GM23338 (cell line): Measurements from ENCODE around the gene XPNPEP1. TPM values are rescaled to one million over a fixed set of nuclear protein-coding genes. Genes with fewer than 3 reads are reported as not detected.
A peak's percentile ranks its signal among the peaks of the same experiment; 100 is the strongest.

ENCODE experiments used
- ATAC-seq: fragments of 200-7000 bp; cut with Tn5 transposase; 3 replicates; pipeline ENCODE4 v1.9.1; 2020
- DNase-seq: peaks from one replicate; pipeline ENCODE4 v3.0.0-alpha.2; 2015; ENCODE audit warnings: low spot score
- H2AFZ ChIP-seq: fragments of 200-600 bp; sonication (generic); 2 replicates; pipeline ENCODE4 v1.8.0; 2016; ENCODE audit warnings: antibody characterized with exemption, mild to moderate bottlenecking, moderate library complexity
- H3F3A ChIP-seq: fragments of 200-600 bp; sonication (generic); replicated peaks from 2 replicates; pipeline ENCODE4 v1.8.0; 2017; ENCODE audit warnings: antibody characterized with exemption, mixed run types, low read depth
- H3K27ac ChIP-seq: fragments of 200-600 bp; sonication (generic); 2 replicates; pipeline ENCODE4 v1.6.1; 2016; ENCODE audit warnings: low read depth
- H3K27me3 ChIP-seq: fragments of 200-600 bp; sonication (generic); 2 replicates; pipeline ENCODE4 v1.8.0; 2016; ENCODE audit warnings: mild to moderate bottlenecking, mixed run types, moderate library complexity; ENCODE audit not compliant: insufficient read depth
- H3K36me3 ChIP-seq: fragments of 200-600 bp; sonication (generic); 2 replicates; pipeline ENCODE4 v1.8.0; 2016; ENCODE audit warnings: mild to moderate bottlenecking; ENCODE audit not compliant: insufficient read depth
- H3K4me1 ChIP-seq: fragments of 200-600 bp; sonication (generic); 2 replicates; pipeline ENCODE4 v1.8.0; 2016; ENCODE audit warnings: mild to moderate bottlenecking, moderate library complexity; ENCODE audit not compliant: insufficient read depth
- H3K4me2 ChIP-seq: fragments of 200-600 bp; sonication (generic); 2 replicates; pipeline ENCODE4 v1.7.1; 2017; ENCODE audit warnings: mixed run types
- H3K4me3 ChIP-seq: fragments of 200-600 bp; sonication (generic); 2 replicates; pipeline ENCODE4 v1.6.1; 2016; ENCODE audit warnings: mixed run types
- H3K79me2 ChIP-seq: fragments of 200-600 bp; sonication (generic); replicated peaks from 2 replicates; pipeline ENCODE4 v1.8.0; 2017; ENCODE audit warnings: mild to moderate bottlenecking; ENCODE audit not compliant: insufficient read depth
- H3K9me2 ChIP-seq: fragments of 200-600 bp; sonication (generic); 2 replicates; pipeline ENCODE4 v1.8.0; 2017; ENCODE audit not compliant: insufficient read depth
- H4K20me1 ChIP-seq: fragments of 200-600 bp; sonication (generic); replicated peaks from 2 replicates; pipeline ENCODE4 v1.8.0; 2017; ENCODE audit warnings: mild to moderate bottlenecking; ENCODE audit not compliant: insufficient read depth
- H3K27ac Mint-ChIP-seq: 2 replicates; pipeline ENCODE4 v1.8.0; 2020; ENCODE audit warnings: inconsistent platforms, mild to moderate bottlenecking, moderate library complexity, mixed read lengths
- H3K27me3 Mint-ChIP-seq: 3 replicates; pipeline ENCODE4 v1.8.0; 2022; ENCODE audit warnings: low read depth, mild to moderate bottlenecking, moderate library complexity, mixed read lengths, inconsistent platforms; ENCODE audit not compliant: insufficient read depth, poor library complexity
- H3K36me3 Mint-ChIP-seq: 3 replicates; pipeline ENCODE4 v1.8.0; 2021; ENCODE audit warnings: low read depth, mild to moderate bottlenecking, inconsistent platforms, moderate library complexity, mixed read lengths
- H3K4me1 Mint-ChIP-seq: 3 replicates; pipeline ENCODE4 v1.8.0; 2020; ENCODE audit warnings: mild to moderate bottlenecking, inconsistent platforms, mixed read lengths
- H3K4me3 Mint-ChIP-seq: 3 replicates; pipeline ENCODE4 v1.8.0; 2021; ENCODE audit warnings: moderate library complexity, mild to moderate bottlenecking, inconsistent platforms, mixed read lengths
- H3K9me3 Mint-ChIP-seq: 3 replicates; pipeline ENCODE4 v1.8.0; 2020; ENCODE audit warnings: moderate library complexity, mild to moderate bottlenecking, inconsistent platforms, mixed read lengths
- CREB1 ChIP-seq: fragments of 250-450 bp; sonication (Bioruptor Pico); IDR thresholded peaks from 2 replicates; pipeline ENCODE4 v1.5.0; 2020; ENCODE audit warnings: low read depth, mild to moderate bottlenecking, moderate library complexity
- CTCF ChIP-seq, 2 experiments: fragments of 200-600 bp in 1 of 2; sonication (generic) in 1 of 2; conservative IDR thresholded peaks; 2 replicates each; pipeline versions ENCODE4 v1.5.1 to v1.6.1; 2016 to 2017; ENCODE audit warnings: antibody characterized with exemption in 2 of 2, low read depth in 2 of 2, mild to moderate bottlenecking in 2 of 2, moderate library complexity in 1 of 2
- ETS1 ChIP-seq: IDR thresholded peaks from 2 replicates; pipeline ENCODE4 v1.6.1; 2016; ENCODE audit warnings: antibody characterized with exemption
- EZH2 ChIP-seq: fragments of 200-600 bp; sonication (generic); IDR thresholded peaks from one replicate; pipeline ENCODE4 v1.8.0; 2017; ENCODE audit warnings: antibody characterized with exemption, mild to moderate bottlenecking, low read depth; ENCODE audit not compliant: unreplicated experiment
- EZH2phosphoT487 ChIP-seq: fragments of 200-600 bp; sonication (generic); IDR thresholded peaks from one replicate; pipeline ENCODE4 v1.8.1; 2018; ENCODE audit warnings: antibody characterized with exemption; ENCODE audit not compliant: unreplicated experiment
- JUNB ChIP-seq: IDR thresholded peaks from one replicate; pipeline ENCODE4 v1.6.1; 2016; ENCODE audit warnings: antibody characterized with exemption; ENCODE audit not compliant: unreplicated experiment
- NANOG ChIP-seq: IDR thresholded peaks from 2 replicates; pipeline ENCODE4 v1.6.1; 2016; ENCODE audit warnings: antibody characterized with exemption, borderline replicate concordance
- POLR2AphosphoS5 ChIP-seq: IDR thresholded peaks from 2 replicates; pipeline ENCODE4 v1.6.1; 2016; ENCODE audit warnings: antibody characterized with exemption, low read depth
- STAT1 ChIP-seq: IDR thresholded peaks from one replicate; pipeline ENCODE4 v1.6.1; 2016; ENCODE audit warnings: antibody characterized with exemption; ENCODE audit not compliant: unreplicated experiment
- ZNF114 ChIP-seq: fragments of 250-450 bp; sonication (Bioruptor Pico); IDR thresholded peaks from 2 replicates; pipeline ENCODE4 v1.5.0; 2020; ENCODE audit warnings: mild to moderate bottlenecking, moderate library complexity
- ZNF331 ChIP-seq: fragments of 250-450 bp; sonication (Bioruptor Pico); IDR thresholded peaks from 2 replicates; pipeline ENCODE4 v1.5.0; 2020; ENCODE audit warnings: low read depth, mild to moderate bottlenecking, moderate library complexity
- ZNF462 ChIP-seq: fragments of 250-450 bp; sonication (Bioruptor Pico); IDR thresholded peaks from 2 replicates; pipeline ENCODE4 v1.5.0; 2020; ENCODE audit warnings: mild to moderate bottlenecking, moderate library complexity
- polyA plus RNA-seq: library from polyadenylated mRNA; unstranded; fragments of >200 nt; fragmentation: Nextera tagmentation; extraction: Ambion mirVana; gene quantifications from 2 replicates; pipeline ENCODE4 v1.2.1, GENCODE V29; 2016
- total RNA-seq: library from RNA; depleted of rRNA; stranded (reverse); fragments of >200 nt; shearing (Covaris generic); gene quantifications from 2 replicates; pipeline ENCODE4 v1.2.3, GENCODE V29; 2014
- TF ChIP-seq, protein P1 (sequence below): IDR thresholded peaks from one replicate; pipeline ENCODE4 v1.6.1; 2018; ENCODE audit warnings: antibody characterized with exemption; ENCODE audit not compliant: unreplicated experiment

XPNPEP1 gene
- total and polyA plus RNA-seq, 2 experiments from 2014 or later = 17.5 to 55.8 TPM

DNA sequence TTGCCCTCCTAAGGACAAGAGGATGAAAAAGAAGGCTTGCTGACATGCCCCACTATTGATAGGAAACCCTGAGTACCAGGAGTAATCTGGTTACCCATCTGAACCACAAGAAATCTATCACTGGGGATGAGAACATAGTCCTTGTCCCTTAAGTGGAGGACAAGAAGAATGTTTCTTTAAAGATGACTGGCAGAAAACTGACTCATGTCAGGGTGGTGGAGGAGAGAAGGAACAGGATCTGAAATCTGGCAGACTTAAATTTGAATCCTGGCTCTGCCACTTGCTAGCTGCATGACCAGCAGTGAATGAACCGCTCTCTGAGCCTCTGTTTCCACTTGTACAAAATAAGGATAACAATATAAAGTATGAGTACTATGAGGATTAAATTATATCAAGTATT, 38.9 kb upstream of the XPNPEP1 start:
- Histone ChIP-seq H3F3A (no peaks in the 10 kb centered on the region), H3K4me2 (peak overlapping the region; percentile 5; the same call in 1 of the 2 replicates), H2AFZ (peak overlapping the region; percentile 75), H3K4me3 (no peak overlapping the region), H3K36me3 (no peaks in the 10 kb centered on the region), H3K27me3 (no peaks in the 10 kb centered on the region), H3K9me2 (no peaks in the 10 kb centered on the region), H3K79me2 (no peaks in the 10 kb centered on the region), H3K4me1 (peaks cover 27% of the 10 kb centered on the region), H3K27ac (peak overlapping the region; percentile 9; the same call in 1 of the 2 replicates), H4K20me1 (no peaks in the 10 kb centered on the region)
- no peaks in the 10 kb centered on the region for H3K9me3 Mint-ChIP-seq
- TF ChIP-seq ZNF114 (CRISPR knock-in tag) (no peak), CTCF (conservative IDR thresholded peaks at IDR 0.05; ENCODE audit: low read depth in 2 of 2) (no peak), NANOG (no peak), EZH2phosphoT487 (no peak), EZH2 (no peak), CREB1 (no peak), POLR2AphosphoS5 (no peak), STAT1 (no peak), ZNF462 (no peak), ZNF331 (CRISPR knock-in tag) (no peak), ETS1 (no peak), JUNB (no peak)
- TF ChIP-seq, protein P1, sequence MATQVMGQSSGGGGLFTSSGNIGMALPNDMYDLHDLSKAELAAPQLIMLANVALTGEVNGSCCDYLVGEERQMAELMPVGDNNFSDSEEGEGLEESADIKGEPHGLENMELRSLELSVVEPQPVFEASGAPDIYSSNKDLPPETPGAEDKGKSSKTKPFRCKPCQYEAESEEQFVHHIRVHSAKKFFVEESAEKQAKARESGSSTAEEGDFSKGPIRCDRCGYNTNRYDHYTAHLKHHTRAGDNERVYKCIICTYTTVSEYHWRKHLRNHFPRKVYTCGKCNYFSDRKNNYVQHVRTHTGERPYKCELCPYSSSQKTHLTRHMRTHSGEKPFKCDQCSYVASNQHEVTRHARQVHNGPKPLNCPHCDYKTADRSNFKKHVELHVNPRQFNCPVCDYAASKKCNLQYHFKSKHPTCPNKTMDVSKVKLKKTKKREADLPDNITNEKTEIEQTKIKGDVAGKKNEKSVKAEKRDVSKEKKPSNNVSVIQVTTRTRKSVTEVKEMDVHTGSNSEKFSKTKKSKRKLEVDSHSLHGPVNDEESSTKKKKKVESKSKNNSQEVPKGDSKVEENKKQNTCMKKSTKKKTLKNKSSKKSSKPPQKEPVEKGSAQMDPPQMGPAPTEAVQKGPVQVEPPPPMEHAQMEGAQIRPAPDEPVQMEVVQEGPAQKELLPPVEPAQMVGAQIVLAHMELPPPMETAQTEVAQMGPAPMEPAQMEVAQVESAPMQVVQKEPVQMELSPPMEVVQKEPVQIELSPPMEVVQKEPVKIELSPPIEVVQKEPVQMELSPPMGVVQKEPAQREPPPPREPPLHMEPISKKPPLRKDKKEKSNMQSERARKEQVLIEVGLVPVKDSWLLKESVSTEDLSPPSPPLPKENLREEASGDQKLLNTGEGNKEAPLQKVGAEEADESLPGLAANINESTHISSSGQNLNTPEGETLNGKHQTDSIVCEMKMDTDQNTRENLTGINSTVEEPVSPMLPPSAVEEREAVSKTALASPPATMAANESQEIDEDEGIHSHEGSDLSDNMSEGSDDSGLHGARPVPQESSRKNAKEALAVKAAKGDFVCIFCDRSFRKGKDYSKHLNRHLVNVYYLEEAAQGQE = no peak
- DNase-seq = no peak
- H3K36me3 Mint-ChIP-seq = no peaks in the 10 kb centered on the region
- H3K4me3 Mint-ChIP-seq = no peak overlapping the region
- no peak overlapping the region for H3K27ac Mint-ChIP-seq
- peak; percentile 22; the same call in 2 of the 3 replicates for ATAC-seq
- H3K4me1 Mint-ChIP-seq = peaks cover 37% of the 10 kb centered on the region
- peaks cover 2% of the 10 kb centered on the region for H3K27me3 Mint-ChIP-seq
